ENCODE measurements around the gene FCN1. TPM values are rescaled to one million over a fixed set of nuclear protein-coding genes. Genes with fewer than 3 reads are reported as not detected.

Gene FCN1
- total RNA-seq, 1 donor from 2014 or later: 9.3 TPM

- DNase-seq: no peak
Measured at GRCh38 chr9:134913713-134914500, 3.8 kb downstream of the FCN1 start.

- DNase-seq: no peak
Measured at GRCh38 chr9:134913041-134913712, 4.5 kb downstream of the FCN1 start.

GRCh38 chr9:134912126-134912840, 5.4 kb downstream of the FCN1 start:
- DNase-seq: no peak

GRCh38 chr9:134909511-134910481, 7.9 kb downstream of the FCN1 start:
- DNase-seq: no peak

DNA sequence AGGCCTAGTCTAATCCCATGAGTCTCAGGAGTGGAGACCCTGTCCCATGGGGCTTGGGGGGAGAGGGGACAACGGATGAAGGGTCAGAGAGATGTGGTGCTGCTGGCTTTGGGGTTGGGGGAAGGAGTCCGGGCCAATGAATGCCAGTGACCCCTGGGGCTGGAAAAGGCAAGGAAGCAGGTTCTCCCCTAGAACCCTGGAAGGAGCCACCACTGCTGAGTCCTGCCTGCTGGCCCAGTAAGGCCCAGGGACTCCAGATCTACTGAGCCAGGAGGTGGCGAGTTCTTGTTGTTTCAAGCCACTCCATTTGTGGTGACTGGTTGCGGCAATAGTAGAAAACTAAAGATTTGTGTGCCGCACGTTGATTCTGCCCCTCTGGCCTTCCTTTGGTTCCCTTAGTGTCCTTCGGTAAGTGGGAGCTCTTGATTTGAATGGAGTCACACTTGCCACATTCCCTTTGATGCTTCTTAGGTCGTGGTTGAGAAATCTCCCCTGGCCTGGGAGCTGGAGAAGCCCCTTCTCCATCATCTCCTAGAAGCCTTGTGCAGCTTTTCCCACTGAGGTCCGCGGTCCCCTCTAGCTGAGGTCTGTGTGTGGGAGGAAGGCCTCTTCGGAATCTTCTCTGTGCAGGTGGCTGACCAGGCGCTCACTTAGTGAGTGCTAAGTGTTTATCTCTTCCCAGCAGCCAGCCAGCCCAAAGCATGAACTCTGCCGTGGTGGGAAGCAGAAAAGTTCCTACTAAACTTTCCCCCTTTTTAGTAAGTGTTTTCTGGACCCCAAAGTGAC, 9.0 kb downstream of the FCN1 start:
- DNase-seq: no peak

GRCh38 chr9:134902936-134903335, 14.8 kb downstream of the FCN1 start:
- DNase-seq: no peak

DNA sequence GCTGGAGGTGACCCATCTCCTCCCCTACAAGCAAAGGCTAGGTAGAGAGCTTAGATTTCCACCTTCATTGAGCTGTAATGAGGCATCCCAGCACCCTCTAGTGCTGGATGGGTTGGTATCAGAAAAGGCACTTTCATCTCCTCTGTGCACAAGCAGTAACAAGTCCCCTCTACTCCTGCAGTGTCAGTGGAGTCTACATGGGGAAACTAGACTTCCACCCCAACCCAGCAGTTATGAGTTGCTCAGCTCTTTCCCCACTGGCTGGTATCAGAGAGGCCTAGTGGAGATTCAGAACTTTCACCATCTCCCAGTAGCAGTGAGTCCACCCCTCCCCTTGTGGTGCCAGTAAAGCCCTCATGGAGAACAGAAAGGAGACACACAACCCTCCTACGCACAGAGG, 17.9 kb downstream of the FCN1 start:
- DNase-seq: no peak

DNA sequence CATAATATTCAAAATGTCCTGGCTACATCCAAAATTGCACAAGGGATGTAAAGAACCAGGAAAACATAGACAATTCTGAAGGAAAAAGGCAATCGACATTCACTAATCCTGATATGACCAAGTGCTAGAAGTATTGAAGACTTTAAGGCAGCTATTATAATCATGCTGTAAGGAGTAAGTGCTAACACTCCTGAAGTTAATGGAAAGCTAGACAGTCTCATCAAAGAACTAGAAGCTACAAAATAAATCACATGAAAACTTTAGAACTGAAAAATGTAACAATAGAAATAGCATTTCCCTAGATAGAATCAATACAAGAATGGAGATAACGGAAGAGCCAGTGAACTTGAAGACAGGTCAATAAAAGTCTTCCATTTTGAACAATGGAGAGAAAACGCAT, 18.5 kb downstream of the FCN1 start:
- DNase-seq: no peak

DNA sequence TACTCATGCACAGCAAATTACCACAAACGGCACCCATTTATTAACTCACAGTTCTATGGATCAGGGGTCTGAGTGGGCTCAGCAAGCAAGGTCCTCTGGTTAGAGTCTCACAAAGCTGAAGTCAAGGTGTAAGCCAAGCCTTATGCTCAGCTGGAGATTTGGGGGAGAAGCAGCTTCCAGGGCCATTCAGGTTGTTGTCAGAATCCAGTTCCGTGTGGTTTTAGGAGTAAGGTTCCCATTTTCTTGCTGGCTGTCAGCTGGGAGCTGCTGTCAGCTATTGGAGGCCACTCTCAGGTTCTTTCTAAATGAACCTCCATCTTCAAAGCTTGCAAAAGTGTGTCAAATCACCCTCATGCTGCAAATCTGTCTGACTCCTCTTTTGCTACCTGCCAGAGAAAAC, 19.4 kb downstream of the FCN1 start:
- no peak for DNase-seq

- DNase-seq: no peak
Measured at GRCh38 chr9:134897584-134898170, 20.0 kb downstream of the FCN1 start.

GRCh38 chr9:134896834-134897583, 20.7 kb downstream of the FCN1 start:
- no peak for DNase-seq

- peak; percentile 85 for DNase-seq
Measured at GRCh38 chr9:134895908-134896833, 21.5 kb downstream of the FCN1 start.

GRCh38 chr9:134895567-134895907, 22.2 kb downstream of the FCN1 start:
- DNase-seq: no peak

DNA sequence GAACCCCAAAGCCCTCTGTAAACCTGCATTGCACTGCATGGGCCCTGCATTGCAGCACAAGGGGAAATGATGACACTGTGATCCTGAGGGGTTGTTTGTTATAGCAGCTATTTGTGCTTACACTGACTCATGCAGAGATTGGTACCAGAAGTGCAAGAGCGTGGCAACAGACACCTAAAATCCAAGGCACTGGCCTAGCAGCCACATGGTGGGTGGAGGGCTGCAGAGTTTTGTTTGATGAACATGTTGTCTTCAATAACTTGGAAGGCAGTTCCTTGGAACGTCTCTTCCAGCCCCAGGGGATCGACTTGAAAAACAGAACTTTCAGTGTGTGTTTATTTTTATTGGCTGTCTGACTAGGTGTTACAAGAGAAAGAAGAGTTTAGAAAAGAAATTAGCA, 22.6 kb downstream of the FCN1 start:
- peak; percentile 73 for DNase-seq

DNA sequence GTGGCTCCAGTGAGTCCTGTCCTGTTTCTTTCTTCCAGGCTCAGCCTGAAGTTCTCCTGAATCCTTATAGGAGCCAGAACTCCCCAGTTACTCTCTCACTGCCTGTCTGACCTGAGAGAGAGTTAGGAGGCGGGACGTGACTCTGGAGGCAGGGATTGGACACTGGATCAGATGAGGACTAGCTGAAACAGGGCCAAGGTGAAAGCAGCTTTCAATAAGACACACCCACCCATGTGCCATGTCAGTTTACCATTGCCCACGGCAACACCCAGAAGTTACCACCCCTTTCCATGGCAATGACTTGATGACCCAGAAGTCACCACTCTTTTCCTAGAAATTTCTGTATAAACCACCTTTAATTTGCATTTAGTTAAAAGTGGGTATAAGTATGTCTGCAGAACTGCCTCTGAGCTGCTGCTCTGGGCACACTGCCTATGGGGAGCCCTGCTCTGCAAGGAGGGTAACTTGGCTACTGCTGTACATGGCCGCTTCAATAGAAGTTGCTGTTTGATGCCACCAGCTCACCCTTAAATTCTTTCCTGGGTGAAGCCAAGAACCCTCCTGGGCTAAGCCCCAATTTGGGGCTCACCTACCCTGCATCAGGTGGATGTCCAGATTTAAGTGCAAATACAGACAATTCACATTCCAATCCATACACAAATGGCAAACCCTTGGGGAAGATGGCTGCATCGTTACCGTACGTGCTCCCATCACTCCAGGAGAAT, 23.4 kb downstream of the FCN1 start:
- DNase-seq: no peak

GRCh38 chr9:134892820-134893420, 24.8 kb downstream of the FCN1 start:
- no peak for DNase-seq

- DNase-seq: no peak
Measured at GRCh38 chr9:134892221-134892620, 25.5 kb downstream of the FCN1 start.

DNA sequence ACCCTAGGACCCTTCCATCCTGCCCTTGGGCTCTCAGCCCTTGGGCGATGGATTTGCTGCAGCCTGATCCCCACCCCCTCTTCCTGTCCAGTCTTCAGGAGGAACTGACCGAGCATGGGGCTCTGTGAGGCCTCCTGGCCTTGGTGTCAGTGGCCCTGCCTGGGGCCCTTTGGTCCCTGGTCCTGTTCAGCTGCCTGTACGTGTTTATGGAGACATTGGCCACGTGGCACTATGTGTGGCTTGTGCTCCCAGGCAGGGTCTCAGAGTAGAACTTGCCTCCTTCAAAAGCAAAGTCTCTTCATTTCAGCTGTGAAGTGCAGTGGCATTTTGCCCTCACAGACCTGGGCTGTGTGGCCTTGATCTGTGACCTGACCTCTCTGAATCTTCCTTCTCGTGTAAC, 26.0 kb downstream of the FCN1 start:
- no peak for DNase-seq
